Dermis lymphatic vessel endothelial cell (primary cell): Measurements from ENCODE around the gene CNPY2. TPM values are rescaled to one million over a fixed set of nuclear protein-coding genes. Genes with fewer than 3 reads are reported as not detected.

Source experiments
- total RNA-seq: library from RNA; depleted of rRNA; stranded (reverse); fragments of >200 nt; gene quantifications from 2 replicates; pipeline ENCODE4 v1.2.1, GENCODE V29; 2014

CNPY2 gene
- 61.3 and 67.6 TPM in 2 replicates for total RNA-seq

DNA sequence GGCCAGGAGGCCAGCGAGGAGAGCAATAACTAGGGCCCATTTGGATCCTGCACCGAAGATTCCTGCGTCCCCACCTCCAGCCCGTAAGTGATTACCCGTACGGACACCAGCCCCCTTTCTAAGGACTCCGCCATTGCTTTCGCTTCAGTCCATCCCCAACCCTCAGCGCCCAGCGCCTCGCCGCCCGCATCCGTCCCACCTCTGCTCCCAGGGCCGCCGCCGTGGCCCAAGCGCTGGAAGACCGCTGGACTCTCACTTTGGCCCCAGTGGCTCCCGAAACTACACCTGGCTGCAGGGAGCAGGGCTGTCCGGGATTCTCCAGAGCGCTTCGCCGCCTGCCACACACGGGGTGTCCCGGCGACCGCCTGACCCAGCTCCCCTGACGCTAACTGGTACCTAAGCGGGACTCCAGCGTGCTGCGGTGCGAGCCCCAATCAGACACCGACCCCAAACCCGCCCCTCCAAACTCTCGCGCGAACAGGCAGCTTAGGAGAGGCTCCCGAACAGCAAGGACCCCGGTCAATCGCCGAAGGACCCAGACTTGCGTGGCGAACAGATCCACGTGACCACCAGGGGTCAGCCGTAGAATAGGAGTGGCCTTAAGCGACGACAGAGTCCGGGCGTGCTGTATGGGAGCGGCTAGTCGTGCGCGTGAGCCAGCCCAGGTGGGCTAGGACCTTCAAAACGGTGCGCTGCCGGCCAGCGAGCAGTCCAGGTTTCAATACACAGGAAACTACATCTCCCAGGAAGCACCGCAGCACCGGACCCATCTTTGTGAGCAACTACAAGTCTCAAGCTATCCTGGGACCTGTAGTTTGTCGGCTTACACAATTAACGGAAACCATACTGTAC, at the start of gene CNPY2:
CNPY2 (minus strand) TSS at position 367 of the 852 bp plus-strand sequence. CDS start 771 bp downstream, outside the sequence.

DNA sequence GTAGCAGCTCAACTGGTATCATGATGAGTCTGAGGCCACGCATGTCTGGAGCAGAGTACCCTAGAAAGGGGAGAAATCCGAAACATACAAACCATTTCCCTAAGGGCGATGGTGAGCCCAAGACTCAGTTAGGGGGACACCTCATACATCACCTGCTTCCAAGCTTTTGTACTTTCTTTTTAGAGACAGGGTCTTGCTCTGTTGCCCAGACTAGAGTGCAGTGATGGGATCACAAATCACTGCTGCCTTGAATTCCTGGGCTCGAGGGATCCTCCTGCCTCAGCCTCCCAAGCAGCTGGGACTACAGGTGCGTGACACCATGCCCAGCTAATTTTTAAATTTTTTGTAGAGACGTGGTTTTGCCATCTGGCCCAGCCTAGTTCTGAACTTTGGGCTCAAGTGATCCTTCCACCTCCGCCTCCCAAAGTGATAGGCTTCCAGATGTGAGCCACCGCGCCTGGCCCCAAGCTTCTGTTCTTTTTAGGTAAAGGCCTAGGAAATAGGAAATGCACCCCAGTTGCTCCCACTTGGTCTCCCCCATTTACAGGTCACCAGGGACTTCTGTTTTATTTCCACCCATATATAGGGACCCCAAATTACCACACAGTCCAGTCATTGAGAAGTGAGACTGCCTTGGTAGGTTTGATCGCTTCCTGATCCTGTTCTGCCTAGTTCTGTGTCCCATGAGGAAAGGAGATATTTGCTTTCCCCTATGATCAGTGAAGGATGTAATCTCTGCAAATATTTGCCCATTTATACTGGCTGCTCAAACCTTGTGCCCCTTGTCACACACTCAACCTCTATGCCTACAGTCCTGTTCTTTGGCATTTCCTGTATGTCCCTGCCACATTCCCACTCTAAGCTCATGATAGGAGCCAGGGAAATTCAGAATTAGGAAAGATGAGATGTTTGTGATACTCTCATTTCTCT, 46.6 kb upstream of the CNPY2 start, which contains the start of gene APOF:
APOF (minus strand) TSS at position 728 of the 930 bp plus-strand sequence; CDS start at position 616, 112 bp downstream.

DNA sequence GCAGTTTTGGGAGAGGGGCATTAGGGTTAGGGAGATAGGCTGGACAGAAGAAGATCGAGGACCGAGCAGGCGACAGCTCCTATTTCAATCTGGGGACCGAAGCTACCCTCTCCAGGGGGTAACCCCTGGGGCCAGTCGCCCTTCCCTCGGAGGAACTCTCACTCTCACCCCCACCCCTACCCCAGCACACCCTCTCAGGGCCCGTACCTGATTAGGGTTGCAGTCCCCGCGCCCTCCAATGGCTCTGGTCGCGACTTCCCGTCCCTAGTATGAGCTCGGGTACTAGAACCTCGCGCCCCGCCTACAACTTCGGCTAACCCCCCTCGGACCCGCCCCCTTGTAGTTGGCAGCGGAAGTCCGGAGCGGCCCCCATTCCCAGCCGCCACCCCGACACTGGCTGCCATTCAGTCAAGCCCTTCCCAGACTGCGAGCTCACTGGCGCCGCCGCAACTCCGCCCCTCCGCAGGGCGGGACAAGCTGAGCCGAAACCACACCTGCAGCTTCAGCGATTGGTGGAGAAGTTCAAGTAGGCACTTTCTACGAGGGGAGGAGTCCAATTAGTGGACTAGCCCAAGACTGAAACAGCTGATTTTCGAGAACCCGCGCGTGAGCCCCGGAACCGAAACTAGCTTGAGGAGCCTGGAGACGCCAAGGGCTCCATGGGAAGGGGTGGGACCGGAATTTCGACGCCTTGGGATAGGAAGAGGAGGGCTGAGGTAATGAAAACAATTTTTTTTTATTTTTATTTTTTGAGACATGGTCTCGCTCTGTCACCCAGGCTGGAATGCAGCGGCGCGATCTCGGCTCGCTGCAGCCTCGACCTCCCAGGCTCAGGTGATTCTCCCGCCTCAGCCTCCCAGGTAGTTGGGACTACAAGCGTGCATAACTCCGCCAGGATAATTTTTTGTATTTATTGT, 44.3 kb upstream of the CNPY2 start, which contains the start of gene STAT2:
STAT2 (minus strand) TSS at position 257 of the 917 bp plus-strand sequence. CDS start 3,536 bp downstream, outside the sequence.

DNA sequence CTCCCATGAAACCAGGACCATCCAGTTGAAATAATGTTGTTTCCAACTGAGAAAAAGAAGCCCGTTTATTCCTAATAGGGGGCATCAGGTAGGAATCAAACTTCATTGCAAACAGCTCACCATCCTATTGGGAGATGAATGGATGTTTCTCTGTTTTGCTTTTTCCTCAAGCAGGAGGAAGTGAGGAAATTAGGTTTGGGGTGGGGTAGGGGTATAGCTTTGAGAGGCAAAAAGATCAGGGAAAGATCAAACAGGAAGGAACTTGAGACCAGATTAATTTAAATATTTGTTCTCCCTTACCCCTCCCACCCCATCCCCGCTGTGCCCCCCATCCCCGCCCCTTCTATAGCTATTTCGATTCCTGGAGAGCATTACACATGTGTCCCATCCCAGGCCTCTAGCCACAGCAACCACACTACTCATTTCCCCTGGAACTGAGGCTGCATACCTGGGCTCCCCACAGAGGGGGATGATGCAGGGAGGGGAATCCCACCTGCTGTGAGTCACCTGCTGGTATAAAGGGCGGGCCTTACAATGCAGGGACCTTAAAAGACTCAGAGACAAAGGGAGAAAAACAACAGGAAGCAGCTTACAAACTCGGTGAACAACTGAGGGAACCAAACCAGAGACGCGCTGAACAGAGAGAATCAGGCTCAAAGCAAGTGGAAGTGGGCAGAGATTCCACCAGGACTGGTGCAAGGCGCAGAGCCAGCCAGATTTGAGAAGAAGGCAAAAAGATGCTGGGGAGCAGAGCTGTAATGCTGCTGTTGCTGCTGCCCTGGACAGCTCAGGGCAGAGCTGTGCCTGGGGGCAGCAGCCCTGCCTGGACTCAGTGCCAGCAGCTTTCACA, 22.7 kb upstream of the CNPY2 start, which contains the start of gene IL23A:
IL23A (plus strand) TSS at position 577 of the 850 bp plus-strand sequence; CDS start at position 738, 161 bp downstream.

DNA sequence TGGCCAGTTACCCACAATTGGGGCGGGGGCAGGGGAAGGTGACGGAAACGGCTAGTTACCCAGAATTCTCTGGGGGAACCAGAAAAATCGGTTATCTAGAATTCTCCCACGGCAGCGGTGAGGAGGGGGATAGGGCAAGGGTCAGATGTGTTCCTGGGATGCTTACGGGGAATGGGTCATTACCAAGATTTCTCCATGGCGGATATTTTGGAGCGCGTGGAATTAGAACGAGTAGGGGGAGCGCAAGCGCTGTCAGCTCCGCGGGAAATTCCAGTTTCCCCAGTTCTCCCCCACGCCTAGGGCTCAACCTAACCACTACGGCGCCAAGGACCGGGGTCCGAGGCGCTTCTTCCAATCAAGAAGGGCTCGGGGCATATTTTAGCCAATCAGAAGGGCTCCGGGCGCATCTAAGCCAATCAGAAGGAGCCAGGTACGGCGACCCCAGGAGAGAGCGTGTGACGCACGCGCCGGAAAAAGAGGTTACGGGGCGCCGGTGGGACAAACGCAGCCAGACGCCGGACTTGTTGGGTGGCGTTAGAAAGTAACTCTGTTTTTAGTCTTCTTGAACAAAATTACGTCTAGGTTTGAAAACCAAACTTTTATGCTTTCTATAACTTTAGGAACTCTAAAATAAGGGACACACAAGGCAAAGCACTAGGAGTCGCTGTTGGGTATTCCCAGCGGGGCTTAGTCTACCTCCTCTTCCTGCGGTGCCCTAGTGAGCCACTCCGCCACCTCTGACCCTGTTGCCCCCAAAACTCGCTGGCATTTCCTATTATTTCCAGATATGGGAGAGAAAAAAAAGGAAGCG, 18.1 kb upstream of the CNPY2 start, which contains the start of gene PAN2:
PAN2 (minus strand) TSS at position 322 of the 811 bp plus-strand sequence. CDS start 906 bp downstream, outside the sequence.

DNA sequence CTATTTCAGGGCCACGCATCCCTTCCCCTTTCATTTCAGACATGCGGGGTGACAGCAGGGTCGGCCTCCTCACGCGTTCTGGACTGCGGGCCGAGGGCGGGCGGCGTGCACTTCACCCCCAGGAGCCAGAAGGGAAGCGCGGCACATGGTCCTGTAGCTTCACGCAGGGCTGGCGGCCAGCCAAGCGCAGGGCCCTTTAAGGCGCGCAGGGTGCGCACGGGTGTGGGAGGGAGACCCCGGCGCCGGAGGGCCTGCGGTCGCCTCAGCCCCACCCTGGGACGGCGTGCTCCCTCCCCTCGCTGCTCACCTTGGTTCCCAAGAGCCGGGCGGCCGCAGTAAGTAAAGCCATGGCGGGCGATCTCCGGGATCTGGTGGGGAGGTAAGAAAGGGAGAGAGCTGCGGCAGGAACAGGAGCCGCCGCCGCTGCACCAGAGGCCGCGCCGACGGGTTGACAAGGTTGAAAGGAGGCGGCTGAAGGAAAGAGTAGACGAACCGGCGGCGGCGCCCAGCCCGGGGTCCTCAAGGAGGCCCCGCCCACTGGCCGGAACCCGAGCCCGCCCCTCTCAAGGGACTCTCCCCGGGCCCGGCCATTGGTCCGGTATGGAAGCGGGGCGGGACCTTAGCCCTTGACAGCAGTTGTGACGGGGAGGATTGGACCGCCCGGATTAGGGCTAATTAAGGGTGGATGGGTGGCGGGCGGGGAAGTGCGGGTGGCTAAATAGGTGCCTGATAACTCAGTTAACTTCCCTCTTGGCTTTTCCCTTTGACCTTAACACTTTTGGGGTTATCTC, 15.7 kb downstream of the CNPY2 start, which contains the start of gene CS:
CS (minus strand) TSS at position 478 of the 791 bp plus-strand sequence; CDS start at position 349, 129 bp downstream.

DNA sequence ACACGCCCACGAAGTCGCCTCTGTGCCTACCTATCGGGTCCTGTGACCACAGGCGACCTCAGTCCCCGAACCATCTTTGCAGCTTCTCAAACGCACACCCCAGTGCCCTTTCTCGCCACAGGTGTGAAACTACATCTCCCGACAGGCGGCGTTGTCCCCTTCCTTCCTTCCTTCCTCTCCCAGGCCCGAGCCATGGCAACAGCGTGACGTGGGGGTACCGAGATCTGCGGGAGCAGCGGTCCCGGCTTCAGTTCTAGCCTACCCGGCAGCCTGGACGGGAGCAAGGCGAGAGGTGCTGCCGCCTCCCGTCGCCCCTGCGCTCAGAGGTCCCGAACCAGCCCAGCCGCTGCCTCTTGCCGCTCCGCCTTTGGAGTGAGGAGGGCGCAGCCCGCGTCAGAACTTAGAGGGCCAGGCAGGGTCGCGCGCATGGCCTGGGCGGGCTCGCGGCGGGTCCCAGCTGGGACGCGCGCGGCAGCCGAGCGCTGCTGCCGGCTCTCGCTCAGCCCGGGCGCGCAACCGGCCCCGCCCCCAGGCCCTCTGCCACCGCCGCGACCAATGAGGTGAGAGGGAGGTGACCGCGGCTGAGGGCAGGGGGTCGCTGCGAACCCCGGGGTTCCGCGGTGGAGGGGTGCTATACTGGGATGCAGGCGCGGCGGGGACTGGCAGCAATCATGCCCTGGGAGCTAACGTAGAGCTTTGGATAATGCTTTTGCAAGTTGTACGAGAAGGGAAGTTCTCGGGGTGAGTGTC, 48.9 kb downstream of the CNPY2 start, which contains the start of gene COQ10A:
COQ10A (plus strand) TSS at position 250 of the 750 bp plus-strand sequence; CDS start at position 427, 177 bp downstream.

Other genes starting within 250 kb of the CNPY2 start
- gene ERBB3, start 235.8 kb downstream of the CNPY2 start, total RNA-seq, result 0.17 and 0.33 TPM in 2 replicates
- gene PA2G4, start 211.4 kb downstream of the CNPY2 start, total RNA-seq, result 89.3 and 132 TPM in 2 replicates
- gene RPL41, start 199.4 kb downstream of the CNPY2 start, total RNA-seq, result 2,570 and 2,853 TPM in 2 replicates
- 5.1 and 6.6 TPM in 2 replicates for gene ZC3H10, start 197.7 kb downstream of the CNPY2 start, total RNA-seq
- 275 and 388 TPM in 2 replicates for gene ESYT1, start 187.7 kb downstream of the CNPY2 start, total RNA-seq
- gene MYL6B, start 163.4 kb downstream of the CNPY2 start, total RNA-seq, result 70.9 and 81.7 TPM in 2 replicates
- 2,087 and 3,488 TPM in 2 replicates for gene MYL6, start 157.6 kb downstream of the CNPY2 start, total RNA-seq
- gene SMARCC2, start 126.5 kb downstream of the CNPY2 start, total RNA-seq, result 42.8 and 46.9 TPM in 2 replicates
- gene RNF41, start 94.1 kb downstream of the CNPY2 start, total RNA-seq, result 69.8 and 77.7 TPM in 2 replicates
- 16.1 and 19.8 TPM in 2 replicates for gene NABP2, start 91.6 kb downstream of the CNPY2 start, total RNA-seq
- gene SLC39A5, start 85.9 kb downstream of the CNPY2 start, total RNA-seq, result 0.09 TPM in 1 of 2 replicates, not detected in the other
- 10.1 and 12.2 TPM in 2 replicates for gene ANKRD52, start 57.6 kb downstream of the CNPY2 start, total RNA-seq
- 8.6 and 9.0 TPM in 2 replicates for gene COQ10A, start 49.0 kb downstream of the CNPY2 start, total RNA-seq
- 94.5 and 111 TPM in 2 replicates for gene CS, start 15.7 kb downstream of the CNPY2 start, total RNA-seq
- gene PAN2, start 18.0 kb upstream of the CNPY2 start, total RNA-seq, result 9.6 and 15.1 TPM in 2 replicates
- 0.11 TPM in 1 of 2 replicates, not detected in the other for gene IL23A, start 22.9 kb upstream of the CNPY2 start, total RNA-seq
- gene STAT2, start 44.1 kb upstream of the CNPY2 start, total RNA-seq, result 65.0 and 72.6 TPM in 2 replicates
- gene APOF, start 46.9 kb upstream of the CNPY2 start, total RNA-seq, result not detected in 2 replicates
- 7.0 and 7.2 TPM in 2 replicates for gene TIMELESS, start 133.4 kb upstream of the CNPY2 start, total RNA-seq
- gene MIP, start 138.7 kb upstream of the CNPY2 start, total RNA-seq, result 0.22 and 0.26 TPM in 2 replicates
- gene SPRYD4, start 152.6 kb upstream of the CNPY2 start, total RNA-seq, result 1.8 and 1.9 TPM in 2 replicates
- 0.11 and 0.17 TPM in 2 replicates for gene GLS2, start 172.2 kb upstream of the CNPY2 start, total RNA-seq
- gene RBMS2, start 205.8 kb upstream of the CNPY2 start, total RNA-seq, result 42.8 and 44.4 TPM in 2 replicates